GM18873 (cell line): ENCODE data around the gene NEUROD4.
"Not testable (repeated sequence)": the region's sequence is repeated elsewhere in the genome, so short reads cannot be mapped to it uniquely, and the experiment has no call there.

Experiments
- ATAC-seq: cut with Tn5 transposase; IDR thresholded peaks from one replicate; pipeline ENCODE4 v1.9.1; 2021; ENCODE audit warnings: mild to moderate bottlenecking, moderate library complexity, moderate number of reproducible peaks; ENCODE audit not compliant: unreplicated experiment, low FRiP score

NEUROD4 gene, protein sequence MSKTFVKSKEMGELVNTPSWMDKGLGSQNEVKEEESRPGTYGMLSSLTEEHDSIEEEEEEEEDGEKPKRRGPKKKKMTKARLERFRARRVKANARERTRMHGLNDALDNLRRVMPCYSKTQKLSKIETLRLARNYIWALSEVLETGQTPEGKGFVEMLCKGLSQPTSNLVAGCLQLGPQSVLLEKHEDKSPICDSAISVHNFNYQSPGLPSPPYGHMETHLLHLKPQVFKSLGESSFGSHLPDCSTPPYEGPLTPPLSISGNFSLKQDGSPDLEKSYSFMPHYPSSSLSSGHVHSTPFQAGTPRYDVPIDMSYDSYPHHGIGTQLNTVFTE

DNA sequence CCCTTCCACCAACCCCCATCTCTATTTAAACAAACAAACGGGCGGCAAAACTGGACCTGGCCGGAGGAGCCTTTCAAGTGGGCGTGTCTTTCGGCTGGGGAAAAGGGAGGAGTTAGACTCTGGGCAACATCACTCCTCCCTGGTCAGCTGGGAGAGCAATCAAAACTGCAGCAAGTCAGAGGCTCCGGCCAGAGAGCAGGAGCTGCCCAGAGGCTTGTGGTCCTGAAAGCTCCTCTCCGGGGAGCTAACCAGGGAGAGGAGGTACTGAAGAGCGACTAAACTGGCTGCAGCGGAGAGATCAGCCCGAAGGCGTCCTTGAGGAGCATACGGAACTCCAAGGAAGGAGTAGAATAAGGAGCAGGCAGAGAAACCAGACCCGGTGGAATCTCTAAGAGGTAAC is at the start of gene NEUROD4:
NEUROD4 (plus strand) TSS at position 191 of the 400 bp plus-strand sequence. CDS start 6,466 bp downstream, outside the sequence.
- ATAC-seq = no peak

DNA sequence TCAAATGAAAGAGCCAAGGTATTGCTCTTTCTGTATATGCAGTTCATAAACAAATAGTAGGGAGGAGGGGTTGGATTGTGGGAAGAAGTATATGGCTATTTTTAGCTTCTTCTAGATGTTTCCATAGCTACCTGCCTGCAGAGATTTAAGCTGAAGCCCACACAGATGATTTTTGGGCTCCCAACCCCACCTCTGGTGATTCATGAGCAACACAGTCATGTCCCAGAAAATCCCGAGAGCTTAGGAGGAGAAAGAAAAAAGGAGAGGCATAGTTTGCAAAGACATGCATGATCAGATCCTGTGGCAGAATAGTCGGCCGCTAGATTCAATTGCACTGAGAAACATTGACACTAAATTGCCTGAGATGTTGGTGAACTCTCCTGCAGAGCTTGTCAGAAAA is 49.0 kb upstream of the NEUROD4 start:
- ATAC-seq = no peak

DNA sequence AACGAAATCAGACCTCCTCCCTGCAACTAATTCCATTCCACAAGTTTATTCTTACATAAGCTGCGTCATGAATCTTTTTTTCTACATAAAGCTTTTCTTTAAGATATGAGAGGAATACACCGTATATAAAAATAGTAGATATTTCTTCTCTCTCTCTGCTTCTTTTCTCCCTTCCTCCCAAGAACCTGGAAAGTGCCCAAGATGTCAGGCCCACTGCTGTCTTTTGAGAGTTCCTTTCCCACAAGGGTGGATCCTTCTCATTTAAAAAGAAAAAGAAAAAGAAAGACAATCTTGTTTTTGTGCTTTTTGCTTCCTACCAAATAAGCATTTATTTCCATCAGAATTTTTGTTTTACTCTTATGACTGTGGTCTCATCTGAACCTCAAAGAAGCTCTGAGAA is 46.2 kb upstream of the NEUROD4 start:
- no peak for ATAC-seq

DNA sequence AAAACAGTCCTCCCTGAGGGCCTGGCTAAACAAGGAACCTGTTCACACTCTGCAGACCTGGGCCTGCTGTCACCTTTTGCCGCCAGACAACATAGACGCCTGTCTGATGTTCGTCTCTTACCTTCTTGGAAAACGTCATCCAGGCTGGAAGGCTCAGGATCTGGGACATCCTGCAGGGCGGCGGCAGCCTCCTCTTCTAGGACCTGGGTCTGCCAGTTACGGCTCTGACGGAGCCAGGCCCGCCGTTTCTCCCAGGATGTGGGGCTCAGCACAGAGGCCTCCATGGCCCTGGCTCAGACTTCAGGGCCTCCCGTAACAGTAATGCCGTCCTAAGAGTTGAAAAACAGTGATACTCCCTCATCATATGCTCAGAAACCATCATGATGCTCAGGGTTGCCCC is 45.5 kb upstream of the NEUROD4 start:
- no peak for ATAC-seq

DNA sequence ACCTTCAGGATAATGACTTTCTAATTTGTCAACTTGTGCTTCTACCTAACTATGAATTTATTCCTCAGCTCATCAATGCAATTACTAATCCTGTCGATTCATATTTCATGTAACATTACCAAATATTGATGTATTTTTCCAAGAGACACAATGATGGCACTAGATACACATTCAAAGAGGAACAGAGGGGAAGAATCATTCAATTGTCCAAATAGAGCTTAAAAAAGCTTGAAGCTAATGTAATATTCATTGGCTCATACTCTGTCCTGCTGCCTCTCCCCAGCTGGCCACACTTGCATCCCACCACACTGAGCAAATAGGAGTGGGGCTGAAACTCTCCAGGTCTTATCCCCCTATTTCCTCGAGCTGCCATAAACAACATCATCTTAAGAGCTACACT is 44.5 kb upstream of the NEUROD4 start:
- ATAC-seq = no peak

DNA sequence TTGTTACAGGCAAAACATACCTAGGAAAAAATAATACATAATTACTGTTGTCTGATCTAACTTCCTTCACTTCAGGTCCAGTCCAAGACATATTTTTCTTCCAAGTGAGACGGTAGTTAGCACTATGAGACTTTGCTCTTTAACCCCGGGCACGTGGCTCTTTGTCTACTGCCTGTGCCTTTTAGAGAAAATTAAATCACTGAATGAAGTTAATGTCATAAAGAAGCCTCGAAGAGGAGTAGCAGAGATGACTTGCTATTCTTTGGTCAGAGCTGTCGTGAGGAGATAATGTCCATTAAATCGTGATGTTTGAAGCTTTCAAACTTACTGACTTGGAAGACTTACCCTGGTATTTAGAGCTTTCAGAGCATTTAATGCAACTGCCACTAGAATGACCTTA is 43.9 kb upstream of the NEUROD4 start:
- ATAC-seq = no peak

DNA sequence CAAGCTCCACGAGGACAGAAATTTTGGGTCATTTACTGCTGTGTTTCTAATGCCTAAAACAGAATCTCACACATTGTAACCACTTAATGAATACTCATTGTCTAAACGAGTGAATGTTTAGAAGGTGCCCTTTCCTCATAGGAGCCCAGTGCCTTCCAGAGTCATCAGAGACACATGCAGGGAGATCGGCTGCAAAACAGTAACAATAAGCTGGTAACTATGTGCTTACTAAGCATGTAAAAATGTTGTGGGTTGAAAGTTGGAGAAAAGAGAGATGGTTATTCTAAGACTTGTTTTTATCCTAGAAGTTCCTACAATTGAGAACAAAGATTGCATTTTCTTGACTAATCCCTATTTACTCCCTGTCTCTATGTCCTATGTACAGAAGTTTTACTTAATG is 42.6 kb upstream of the NEUROD4 start:
- ATAC-seq = no peak

DNA sequence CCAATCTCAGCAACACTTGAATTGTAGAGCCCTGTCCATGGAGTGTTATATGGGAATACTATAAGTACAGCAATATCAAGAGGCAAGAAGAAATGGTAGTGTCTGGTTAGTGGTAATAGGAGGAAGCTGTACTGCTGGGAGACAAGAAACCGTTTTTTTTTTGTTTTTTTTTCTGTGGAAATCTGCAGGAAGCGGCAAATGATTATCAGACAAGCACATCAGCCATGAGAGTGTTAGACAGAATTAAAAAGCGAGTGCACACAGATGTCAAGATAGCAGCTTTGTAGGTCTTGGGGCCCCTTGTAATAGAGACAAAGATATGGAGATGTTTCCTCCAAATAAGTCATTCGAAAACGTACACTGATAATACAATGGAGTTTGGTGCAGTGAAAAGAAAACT is 41.9 kb upstream of the NEUROD4 start:
- ATAC-seq = no peak

DNA sequence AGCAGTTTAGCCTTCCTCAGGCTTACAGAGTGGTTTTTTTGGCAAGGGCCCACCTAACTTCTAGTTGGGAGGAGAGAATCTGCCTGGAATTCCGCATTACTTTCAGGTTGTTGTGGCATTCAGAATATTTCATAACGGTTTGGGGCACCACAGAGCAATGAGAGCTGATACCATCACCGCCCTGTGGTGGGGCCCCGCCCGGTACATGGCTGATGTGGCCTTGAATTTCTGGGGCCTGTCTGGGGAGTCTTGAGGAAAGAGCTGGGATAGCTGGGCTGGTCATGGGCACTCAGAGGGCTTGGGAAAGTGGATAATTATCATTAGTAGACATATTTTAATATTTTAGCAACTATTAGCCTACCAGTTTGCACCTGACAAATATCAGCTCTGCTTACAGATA is 39.4 kb upstream of the NEUROD4 start:
- ATAC-seq = no peak

DNA sequence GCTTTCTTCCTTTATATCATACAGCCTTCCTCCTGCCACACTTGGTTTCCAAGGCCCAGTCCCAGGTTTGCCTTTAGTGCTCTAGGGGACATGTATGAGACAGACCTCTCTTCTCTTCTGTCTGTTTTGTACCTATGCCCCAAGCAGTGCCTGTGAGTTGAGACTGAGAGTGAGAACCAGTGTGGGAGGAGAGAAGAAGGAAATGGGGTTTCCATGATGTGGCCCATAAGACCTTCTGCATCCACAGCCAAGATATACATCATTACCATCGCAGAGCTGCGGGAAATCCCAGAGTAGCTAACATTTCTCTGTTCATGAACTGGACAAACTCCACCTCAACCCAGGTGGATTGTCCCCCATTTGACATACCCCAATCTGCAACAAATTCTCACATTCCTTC is 38.0 kb upstream of the NEUROD4 start:
- ATAC-seq = no peak

DNA sequence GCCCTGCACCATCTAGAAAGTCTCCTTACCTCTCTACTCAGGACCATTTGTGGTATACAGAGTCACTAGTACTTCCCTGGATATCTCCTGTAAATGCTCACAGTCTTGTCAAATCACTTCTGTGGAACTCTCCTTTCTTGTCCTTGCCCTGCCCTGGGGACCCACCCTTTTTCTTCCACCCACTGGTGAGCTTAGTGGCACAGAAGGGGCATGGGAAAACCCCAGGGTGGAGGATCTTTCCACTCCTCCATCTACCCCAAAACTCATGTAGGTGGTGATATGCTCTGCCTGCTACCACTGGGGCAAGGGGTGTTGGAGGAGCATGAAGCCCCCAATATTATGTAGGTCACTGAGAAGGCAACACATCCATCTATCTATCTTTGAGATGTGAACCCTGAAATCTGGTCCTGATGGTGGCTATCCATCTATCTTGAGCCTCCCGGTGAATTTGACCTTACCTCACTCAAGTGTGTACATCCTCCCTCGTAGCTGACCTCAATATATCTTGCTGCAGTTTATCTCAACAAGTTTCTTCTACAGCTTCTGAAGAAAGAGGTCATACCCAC is 36.2 kb upstream of the NEUROD4 start:
- ATAC-seq = no peak

DNA sequence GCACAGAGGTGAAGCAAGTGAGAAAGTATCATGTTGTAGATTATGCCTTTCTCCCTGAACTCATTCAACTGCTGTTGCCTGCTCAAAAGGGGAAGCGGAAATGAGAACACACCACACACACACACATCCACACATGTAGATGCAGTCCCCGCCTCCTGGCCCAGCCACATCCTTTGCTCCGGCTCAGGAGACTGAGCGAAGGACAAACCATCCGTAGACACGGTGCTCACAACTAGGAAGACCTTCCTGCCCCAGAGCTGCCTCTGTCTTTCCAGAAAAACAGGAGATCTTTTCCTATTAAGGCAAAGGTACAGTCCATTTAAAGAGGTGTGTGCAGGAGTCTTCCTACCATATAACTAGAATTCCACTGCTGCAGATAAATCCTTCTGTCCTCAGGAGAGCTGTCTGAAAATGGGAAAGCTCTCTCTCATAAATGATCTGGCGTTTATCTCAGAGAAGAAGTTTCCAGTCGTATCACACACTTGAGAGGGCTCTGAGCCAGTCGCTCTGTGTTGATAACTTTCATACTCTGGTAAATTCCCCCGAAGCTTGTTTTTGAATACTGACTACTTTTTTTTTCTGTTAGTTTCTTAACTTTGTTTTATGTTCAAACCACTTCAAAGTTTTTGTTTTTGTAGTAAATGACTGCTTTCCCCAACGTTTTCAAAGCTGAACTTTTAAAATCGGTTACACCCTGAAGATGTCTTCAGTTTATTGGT is 35.0 kb upstream of the NEUROD4 start, which contains the start of gene TESPA1:
TESPA1 (minus strand) TSS at position 105 of the 719 bp plus-strand sequence. CDS start 10,200 bp downstream, outside the sequence.
- peak; percentile 99 for ATAC-seq

DNA sequence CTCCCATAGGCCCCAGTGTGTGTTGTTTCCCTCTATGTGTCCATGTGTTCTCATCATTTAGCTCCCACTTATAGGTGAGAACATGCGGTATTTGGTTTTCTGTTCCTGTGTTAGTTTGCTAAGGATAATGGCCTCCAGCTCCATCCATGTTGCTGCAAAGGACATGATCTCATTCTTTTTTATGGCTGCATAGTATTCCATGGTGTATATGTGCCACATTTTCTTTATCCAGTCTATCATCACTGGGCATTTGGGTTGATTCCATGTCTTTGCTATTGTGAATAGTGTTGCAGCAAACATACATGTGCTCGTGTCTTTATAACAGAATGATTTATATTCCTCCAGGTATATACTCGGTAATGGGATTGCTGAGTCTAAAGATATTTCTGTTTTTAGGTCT is 33.0 kb upstream of the NEUROD4 start:
- not testable (repeated sequence) for ATAC-seq

DNA sequence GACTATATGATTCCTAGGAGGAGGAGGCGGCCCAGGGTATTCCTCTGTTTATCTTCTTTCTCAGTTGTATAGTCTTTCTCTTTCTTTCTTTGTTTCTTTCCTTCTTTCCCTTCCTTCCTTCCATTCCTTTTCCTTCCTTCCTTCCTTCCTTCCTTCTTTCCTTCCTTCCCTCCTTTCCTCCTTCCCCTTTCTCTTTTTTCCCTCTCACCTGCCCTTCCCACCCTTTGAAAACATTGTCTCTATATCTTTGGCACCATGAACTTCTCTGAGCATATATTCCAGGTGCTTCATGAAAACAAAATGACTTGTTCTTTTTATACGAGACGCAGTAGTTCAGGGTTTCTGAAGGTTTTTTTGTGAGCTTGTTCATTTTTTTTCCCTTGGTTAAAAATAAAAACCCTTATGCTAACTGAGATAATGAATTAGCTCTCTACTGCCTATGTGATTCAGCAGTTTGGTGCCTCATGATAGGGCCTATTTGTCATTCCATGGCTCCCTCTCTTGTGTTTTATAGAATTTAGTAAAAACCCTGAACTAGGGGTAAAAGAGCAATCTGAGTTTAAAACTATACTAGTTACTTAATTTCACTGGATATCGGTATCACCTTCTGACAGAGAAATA is 32.1 kb upstream of the NEUROD4 start:
- ATAC-seq = no peak

DNA sequence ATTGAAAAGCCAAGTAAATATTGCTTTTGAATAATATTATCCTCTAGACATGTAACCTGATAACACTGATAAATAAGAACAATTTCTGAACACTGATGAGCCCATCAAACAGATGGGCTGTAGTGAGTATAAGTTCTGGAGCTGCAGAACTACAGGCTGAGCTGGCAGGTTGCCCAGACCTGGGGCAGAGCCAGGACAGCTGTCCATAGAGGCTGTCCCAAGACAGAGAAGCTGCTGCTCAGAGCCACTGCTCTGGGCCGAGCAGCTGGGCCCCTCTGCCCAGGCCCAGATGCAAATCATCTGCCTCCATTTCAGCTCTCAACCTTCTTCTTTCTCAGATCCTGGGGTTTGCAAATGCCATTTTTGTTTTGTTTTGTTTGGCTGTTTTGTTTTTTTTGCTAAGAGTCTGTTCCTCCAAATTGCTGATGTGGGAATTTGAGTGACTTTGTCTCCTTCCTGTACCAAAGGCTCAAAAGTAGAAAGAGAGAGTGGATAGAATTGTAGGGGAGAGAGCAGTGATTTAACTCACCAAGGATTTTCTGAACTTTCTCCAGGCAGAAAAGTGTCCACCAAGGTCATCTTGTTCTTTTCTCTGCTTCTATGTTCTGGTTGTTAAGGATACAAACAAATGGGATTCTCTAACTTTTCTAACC is 31.2 kb upstream of the NEUROD4 start:
- ATAC-seq = no peak

DNA sequence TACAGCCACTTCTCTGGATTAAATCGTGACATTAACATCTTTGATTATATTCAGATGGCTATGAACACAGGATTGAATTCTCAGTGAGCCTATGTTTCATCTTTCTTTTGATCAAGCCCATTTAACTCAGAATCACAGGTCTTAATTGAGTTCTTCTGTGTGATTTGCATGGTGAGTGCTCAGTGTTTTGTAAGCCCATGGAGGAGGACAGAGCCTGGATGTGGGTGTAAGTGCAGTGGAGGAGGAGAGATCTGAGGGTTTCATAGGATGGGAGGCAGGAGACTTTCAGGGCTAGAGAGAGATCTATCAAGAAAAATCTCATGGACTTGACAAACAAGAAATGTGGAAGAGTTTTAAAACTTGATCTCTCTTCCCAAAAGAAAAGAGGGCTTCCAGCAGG is 29.9 kb upstream of the NEUROD4 start:
- no peak for ATAC-seq

DNA sequence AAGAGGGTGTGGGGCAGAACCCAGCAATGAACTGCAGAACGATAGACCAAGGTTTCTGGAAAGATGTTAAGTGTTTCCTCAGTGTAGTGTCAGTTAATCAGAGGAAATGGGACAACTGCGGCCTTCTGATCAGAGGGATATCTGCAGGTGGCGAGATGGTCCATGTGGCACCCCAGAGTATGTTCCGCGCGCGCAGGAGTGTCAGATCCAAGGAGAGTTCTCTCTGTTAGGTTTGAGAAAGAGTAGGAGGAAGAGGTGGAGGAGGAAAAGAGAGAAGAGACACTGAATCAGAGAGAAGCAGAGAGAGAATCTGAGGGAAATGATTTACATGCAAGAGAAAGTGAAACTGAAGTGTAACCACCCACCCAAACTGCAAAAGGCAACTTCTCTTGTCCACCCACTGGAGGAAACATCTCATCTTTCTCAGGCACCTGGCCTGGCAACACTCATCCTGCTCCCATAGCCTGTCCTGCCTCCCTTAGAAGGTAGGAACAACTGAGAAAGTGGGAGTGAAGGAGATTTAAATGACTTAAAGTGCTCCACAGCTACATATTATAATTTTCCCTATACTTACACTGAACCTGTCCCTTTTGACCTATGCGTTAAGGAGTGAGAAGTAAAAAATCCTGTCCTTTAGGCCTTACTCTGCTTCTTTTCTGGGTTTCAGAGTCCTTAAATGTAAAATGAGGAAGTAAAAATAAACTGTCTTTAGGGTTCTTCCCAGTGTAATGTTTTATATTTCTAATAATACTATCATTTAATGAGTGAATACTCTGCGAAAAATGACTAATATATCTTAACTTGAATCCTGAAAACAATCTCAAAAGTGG is 28.4 kb upstream of the NEUROD4 start:
- ATAC-seq = peak; percentile 61

DNA sequence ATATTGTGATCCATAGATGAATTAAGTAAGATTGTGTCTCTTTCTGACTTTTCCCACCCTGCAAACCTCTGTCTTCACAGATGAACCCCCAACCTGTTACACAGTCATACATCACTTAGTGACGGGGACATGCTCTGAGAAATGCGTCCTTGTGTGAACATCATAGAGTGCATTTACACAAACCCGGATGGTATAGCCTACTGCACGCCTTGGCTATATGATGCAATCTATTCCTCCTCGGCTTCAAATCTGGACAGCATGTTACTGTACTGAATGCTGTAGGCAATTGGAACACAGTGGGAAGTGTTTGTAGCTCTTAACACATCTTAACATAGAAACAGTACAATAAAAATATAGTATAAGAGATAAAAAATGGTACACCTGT is 27.8 kb upstream of the NEUROD4 start:
- no peak for ATAC-seq

DNA sequence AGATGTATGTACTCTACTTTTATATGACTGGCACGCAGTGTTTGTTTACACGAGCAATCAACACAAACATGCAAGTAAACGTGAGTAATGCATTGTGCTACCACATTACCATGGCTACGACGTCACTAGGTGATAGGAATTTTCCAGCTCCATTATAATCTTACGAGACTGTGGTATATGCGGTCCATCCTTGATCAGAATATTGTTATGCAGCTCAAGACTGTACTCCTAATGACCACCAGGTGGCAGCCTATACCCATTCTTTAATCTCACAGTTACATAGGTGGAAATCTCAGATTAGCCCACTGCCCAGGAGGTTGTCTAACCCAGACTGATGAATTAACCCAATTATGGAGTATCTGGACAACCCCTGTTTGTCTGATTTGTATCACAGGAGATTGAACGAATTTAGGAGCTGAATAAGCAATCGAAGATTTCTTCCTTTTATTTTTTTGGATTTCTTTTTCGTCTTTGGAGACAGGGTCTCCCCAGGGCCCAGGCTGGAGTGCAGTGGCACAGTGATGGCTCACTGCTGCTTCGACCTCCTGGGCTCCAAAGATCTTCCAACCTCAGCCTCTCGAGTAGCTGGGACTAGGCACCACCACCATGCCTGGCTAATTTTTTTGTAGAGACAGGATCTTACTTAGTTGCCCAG is 26.5 kb upstream of the NEUROD4 start:
- ATAC-seq = peak; percentile 58
